IPS DF 6.9 (cell line): ENCODE results near the gene PRKAR2B.

Source experiments
- DNase-seq: peaks from one replicate; pipeline ENCODE4 v3.0.0-alpha.2; 2013; ENCODE audit warnings: low read depth, low spot score
- H3K27ac ChIP-seq: one replicate; pipeline ENCODE4 v1.5.1; 2013; ENCODE audit warnings: low read length, control low read depth
- H3K27me3 ChIP-seq: 2 replicates; pipeline ENCODE4 v1.6.1; 2013; ENCODE audit warnings: mild to moderate bottlenecking, low read length; ENCODE audit not compliant: control insufficient read depth, insufficient read depth
- H3K36me3 ChIP-seq: 2 replicates; pipeline ENCODE4 v1.6.1; 2013; ENCODE audit warnings: low read length; ENCODE audit not compliant: control insufficient read depth, insufficient read depth
- H3K4me1 ChIP-seq: 2 replicates; pipeline ENCODE4 v1.6.1; 2013; ENCODE audit warnings: low read length; ENCODE audit not compliant: control insufficient read depth, insufficient read depth
- H3K4me3 ChIP-seq: 2 replicates; pipeline ENCODE4 v1.5.1; 2013; ENCODE audit warnings: mild to moderate bottlenecking, low read length
- H3K9me3 ChIP-seq: 2 replicates; pipeline ENCODE4 v1.6.1; 2013; ENCODE audit warnings: low read length, inconsistent platforms; ENCODE audit not compliant: control insufficient read depth, insufficient read depth
- WGBS: extraction: QIAGEN DNeasy Blood & Tissue Kit; methylation state at CpG from one replicate; pipeline ENCODE4 v1.1.7; 2013; ENCODE audit warnings: mixed read lengths, missing lambda C conversion rate; ENCODE audit not compliant: insufficient read length, insufficient coverage; 5-methylcytosine and 5-hydroxymethylcytosine counted together

Gene PRKAR2B

GRCh38 chr7:107206136-107206535 is 161.6 kb downstream of the PRKAR2B start:
- DNase-seq: no peak
- no peaks in the 10 kb centered on the region for H3K27me3 ChIP-seq
- peaks cover 5% of the 10 kb centered on the region; the same call in 1 of the 2 replicates for H3K36me3 ChIP-seq
- no peaks in the 10 kb centered on the region for H3K9me3 ChIP-seq
- no peaks in the 10 kb centered on the region for H3K4me1 ChIP-seq
- H3K4me3 ChIP-seq: no peak overlapping the region
- no CpG with 5 or more reads among the region's 6 CpGs for WGBS
- H3K27ac ChIP-seq: no peak overlapping the region

- H3K4me3 ChIP-seq: no peak overlapping the region
- H3K9me3 ChIP-seq: no peaks in the 10 kb centered on the region
- no peaks in the 10 kb centered on the region for H3K27me3 ChIP-seq
- H3K4me1 ChIP-seq: no peaks in the 10 kb centered on the region
- no CpG with 5 or more reads among the region's 3 CpGs for WGBS
- peaks cover 5% of the 10 kb centered on the region; the same call in 1 of the 2 replicates for H3K36me3 ChIP-seq
- no peak overlapping the region for H3K27ac ChIP-seq
- DNase-seq: no peak
These were observed 162.2 kb downstream of the PRKAR2B start for GRCh38 chr7:107206706-107207105.

DNA sequence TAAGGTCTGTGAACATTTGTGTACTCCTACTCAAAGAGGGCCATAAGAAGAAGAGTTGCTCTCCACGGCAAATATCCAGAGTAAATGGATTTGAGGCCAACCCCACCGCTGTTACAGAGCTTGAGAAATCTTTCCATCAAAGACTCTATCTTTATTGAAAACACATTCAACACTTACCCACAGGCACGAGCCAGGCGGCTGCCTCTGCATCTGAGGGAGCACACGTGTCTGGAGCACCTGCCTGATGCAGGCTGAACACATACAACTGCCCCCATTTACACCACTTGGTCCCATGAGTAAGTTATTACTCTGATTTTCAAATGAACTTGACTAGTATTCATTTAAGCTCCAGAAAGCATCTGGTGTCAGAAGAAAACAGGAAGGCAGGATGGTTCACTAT is 163.0 kb downstream of the PRKAR2B start:
- Histone ChIP-seq H3K27me3 (no peaks in the 10 kb centered on the region), H3K4me3 (no peak overlapping the region), H3K27ac (no peak overlapping the region), H3K36me3 (peaks cover 2% of the 10 kb centered on the region; the same call in 1 of the 2 replicates), H3K4me1 (no peaks in the 10 kb centered on the region), H3K9me3 (no peaks in the 10 kb centered on the region)
- no peak for DNase-seq
- WGBS: no CpG with 5 or more reads among the region's 5 CpGs

- H3K9me3 ChIP-seq: no peaks in the 10 kb centered on the region
- H3K27me3 ChIP-seq: no peaks in the 10 kb centered on the region
- WGBS: no CpG with 5 or more reads among the region's 3 CpGs
- no peak overlapping the region for H3K4me3 ChIP-seq
- H3K27ac ChIP-seq: no peak overlapping the region
- peaks cover 2% of the 10 kb centered on the region; the same call in 1 of the 2 replicates for H3K36me3 ChIP-seq
- no peak for DNase-seq
- H3K4me1 ChIP-seq: no peaks in the 10 kb centered on the region
These were observed 163.6 kb downstream of the PRKAR2B start for GRCh38 chr7:107208024-107208521.

- H3K9me3 ChIP-seq: no peaks in the 10 kb centered on the region
- no peak overlapping the region for H3K27ac ChIP-seq
- H3K27me3 ChIP-seq: no peaks in the 10 kb centered on the region
- no peak overlapping the region for H3K4me3 ChIP-seq
- H3K36me3 ChIP-seq: peaks cover 2% of the 10 kb centered on the region; the same call in 1 of the 2 replicates
- no CpG with 5 or more reads among the region's 5 CpGs for WGBS
- no peak for DNase-seq
- H3K4me1 ChIP-seq: no peaks in the 10 kb centered on the region
These were observed 164.1 kb downstream of the PRKAR2B start for GRCh38 chr7:107208563-107208962.

- no peak overlapping the region for H3K4me3 ChIP-seq
- H3K9me3 ChIP-seq: no peaks in the 10 kb centered on the region
- H3K4me1 ChIP-seq: no peaks in the 10 kb centered on the region
- WGBS: no CpG with 5 or more reads among the region's 4 CpGs
- H3K27ac ChIP-seq: no peak overlapping the region
- H3K36me3 ChIP-seq: peaks cover 2% of the 10 kb centered on the region; the same call in 1 of the 2 replicates
- no peak for DNase-seq
- H3K27me3 ChIP-seq: no peaks in the 10 kb centered on the region
These were observed 165.1 kb downstream of the PRKAR2B start for GRCh38 chr7:107209565-107209964.

DNA sequence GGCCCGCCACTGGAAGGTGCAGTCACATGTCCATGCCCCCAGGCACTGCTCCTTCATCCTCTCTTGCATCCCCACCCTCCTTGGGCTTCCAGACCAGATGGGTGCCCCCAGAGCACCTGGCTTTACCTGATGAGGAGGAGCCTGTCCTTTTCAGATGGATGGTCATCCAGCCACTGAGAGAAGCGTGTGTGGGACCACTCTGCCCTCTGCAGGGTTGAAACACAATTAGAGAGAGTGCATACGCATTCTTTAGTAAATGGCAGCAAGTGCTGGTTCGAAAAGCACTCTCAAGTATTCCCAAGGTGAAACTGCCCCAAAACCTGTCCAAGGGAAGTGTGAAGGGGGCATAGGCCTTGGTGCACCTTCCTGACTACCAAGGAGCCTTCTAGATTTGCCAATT is 165.9 kb downstream of the PRKAR2B start:
- Histone ChIP-seq H3K4me3 (no peak overlapping the region), H3K4me1 (no peaks in the 10 kb centered on the region)
- no CpG with 5 or more reads among the region's 4 CpGs for WGBS

More for the DNA sequence above, 165.9 kb downstream of the PRKAR2B start:
- no peak overlapping the region for H3K27ac ChIP-seq
- no peaks in the 10 kb centered on the region for H3K27me3 ChIP-seq
- no peak for DNase-seq
- H3K36me3 ChIP-seq: peaks cover 2% of the 10 kb centered on the region; the same call in 1 of the 2 replicates
- no peaks in the 10 kb centered on the region for H3K9me3 ChIP-seq
